CD14-positive monocyte (primary cell): Measurements from ENCODE around the gene BTBD19. TPM values are rescaled to one million over a fixed set of nuclear protein-coding genes. Genes with fewer than 3 reads are reported as not detected.

Experiments
- DNase-seq, 3 donors: peaks; one replicate each; pipeline ENCODE4 v3.0.0-alpha.2; 2011 to 2022
- H2AFZ ChIP-seq: 2 replicates; pipeline ENCODE4 v1.6.0; 2012; ENCODE audit warnings: mild to moderate bottlenecking, low read depth, low read length, inconsistent platforms; ENCODE audit not compliant: insufficient read depth, poor library complexity, severe bottlenecking
- H3K27ac ChIP-seq, 2 donors: 1 replicate in 1 of 2; 2 replicates in 1 of 2; pipeline ENCODE4 v1.5.1; 2012 to 2013; ENCODE audit warnings: low read length in 2 of 2, control low read depth in 1 of 2, inconsistent platforms in 1 of 2, low read depth in 1 of 2, mild to moderate bottlenecking in 1 of 2
- H3K27me3 ChIP-seq, 2 donors: one replicate each; pipeline versions ENCODE4 v1.6.0 to v1.6.1; 2011 to 2013; ENCODE audit warnings: low read length in 2 of 2; ENCODE audit not compliant: control insufficient read depth in 2 of 2, insufficient read depth in 2 of 2
- H3K36me3 ChIP-seq, 2 donors: replicated peaks in 1 of 2; 1 replicate in 1 of 2; 2 replicates in 1 of 2; pipeline versions ENCODE4 v1.5.1 to v1.6.1; 2012 to 2013; ENCODE audit warnings: low read length in 2 of 2, control low read depth in 1 of 2, inconsistent platforms in 1 of 2, mild to moderate bottlenecking in 1 of 2; ENCODE audit not compliant: insufficient read depth in 2 of 2, control insufficient read depth in 1 of 2
- H3K4me1 ChIP-seq, 2 donors: 1 replicate in 1 of 2; 2 replicates in 1 of 2; pipeline versions ENCODE4 v1.5.1 to v1.6.1; 2012 to 2013; ENCODE audit warnings: low read length in 2 of 2, control low read depth in 1 of 2, inconsistent platforms in 1 of 2, mild to moderate bottlenecking in 1 of 2, moderate library complexity in 1 of 2; ENCODE audit not compliant: insufficient read depth in 2 of 2, control insufficient read depth in 1 of 2
- H3K4me2 ChIP-seq: replicated peaks from 2 replicates; pipeline ENCODE3; 2012; ENCODE audit warnings: low read length, moderate library complexity, mild to moderate bottlenecking; ENCODE audit not compliant: poor library complexity, severe bottlenecking; ENCODE audit errors: extremely low read depth
- H3K4me3 ChIP-seq, 3 experiments: fragments of 200-600 bp in 1 of 3; sonication (generic) in 1 of 3; replicated peaks in 1 of 3; 1 replicate in 2 of 3; 2 replicates in 1 of 3; pipeline ENCODE4 v1.5.1; 2011 to 2013; ENCODE audit warnings: low read length in 3 of 3, mild to moderate bottlenecking in 3 of 3, control low read depth in 2 of 3, low read depth in 2 of 3, inconsistent platforms in 1 of 3, moderate library complexity in 1 of 3
- H3K79me2 ChIP-seq: 2 replicates; pipeline ENCODE4 v1.6.0; 2012; ENCODE audit warnings: mild to moderate bottlenecking, control low read depth, inconsistent platforms, low read length, moderate library complexity; ENCODE audit not compliant: insufficient read depth
- H3K9ac ChIP-seq: 2 replicates; pipeline ENCODE4 v1.6.0; 2017; ENCODE audit warnings: low read length, mild to moderate bottlenecking; ENCODE audit not compliant: insufficient read depth, poor library complexity, severe bottlenecking
- H3K9me3 ChIP-seq, 2 donors: replicated peaks in 1 of 2; 1 replicate in 1 of 2; 2 replicates in 1 of 2; pipeline versions ENCODE4 v1.5.1 to v1.6.1; 2012 to 2013; ENCODE audit warnings: low read length in 2 of 2, control low read depth in 1 of 2; ENCODE audit not compliant: control insufficient read depth in 1 of 2, insufficient read depth in 1 of 2
- H4K20me1 ChIP-seq: 2 replicates; pipeline ENCODE4 v1.6.0; 2012; ENCODE audit warnings: mild to moderate bottlenecking, low read length, control low read depth, moderate library complexity; ENCODE audit not compliant: insufficient read depth
- H3K27ac Mint-ChIP-seq, 7 donors: one replicate each; pipeline ENCODE4 v1.8.0; 2020; ENCODE audit warnings: mild to moderate bottlenecking in 7 of 7, mixed read lengths in 7 of 7, moderate library complexity in 6 of 7, inconsistent platforms in 2 of 7
- H3K27me3 Mint-ChIP-seq, 3 donors: one replicate each; pipeline ENCODE4 v1.8.0; 2021 to 2022; ENCODE audit warnings: low read depth in 3 of 3, mild to moderate bottlenecking in 3 of 3, mixed read lengths in 3 of 3, moderate library complexity in 3 of 3, inconsistent platforms in 1 of 3
- H3K36me3 Mint-ChIP-seq, 2 donors: one replicate each; pipeline ENCODE4 v1.8.0; 2020; ENCODE audit warnings: mixed read lengths in 2 of 2, inconsistent platforms in 1 of 2, mild to moderate bottlenecking in 1 of 2
- H3K4me1 Mint-ChIP-seq: one replicate; pipeline ENCODE4 v1.8.0; 2020; ENCODE audit warnings: mild to moderate bottlenecking, mixed read lengths
- H3K4me3 Mint-ChIP-seq, 2 donors: one replicate each; pipeline ENCODE4 v1.8.0; 2020; ENCODE audit warnings: mild to moderate bottlenecking in 2 of 2, mixed read lengths in 2 of 2, moderate library complexity in 1 of 2
- H3K9me3 Mint-ChIP-seq, 7 donors: one replicate each; pipeline ENCODE4 v1.8.0; 2020 to 2022; ENCODE audit warnings: mixed read lengths in 7 of 7, mild to moderate bottlenecking in 6 of 7, moderate library complexity in 6 of 7, inconsistent platforms in 2 of 7
- WGBS: methylation state at CpG from one replicate; pipeline ENCODE4 v1.1.5; 2013; ENCODE audit warnings: missing lambda C conversion rate; ENCODE audit not compliant: insufficient coverage; 5-methylcytosine and 5-hydroxymethylcytosine counted together
- intact Hi-C, 2 donors: fragments of 100-400 bp; cut with micrococcal nuclease; formaldehyde crosslinking; loops; one replicate each; pipeline versions ENCODE4 v1.15.0 to v1.15.1; 2023
- polyA plus RNA-seq, 3 donors: library from polyadenylated mRNA; depleted of rRNA in 1 of 3; unstranded in 2 of 3; stranded (reverse) in 1 of 3; fragments of 300-500 nt in 2 of 3; fragments of >200 nt in 1 of 3; fragmentation: Illumina TruSeq in 2 of 3; gene quantifications; 1 replicate in 2 of 3; 2 replicates in 1 of 3; pipeline ENCODE4 v1.2.3, GENCODE V29; 2012 to 2021
- TF ChIP-seq, protein P1 (sequence below): fragments of 200-600 bp; IDR thresholded peaks from one replicate; pipeline ENCODE4 v1.8.0; 2022; ENCODE audit warnings: antibody characterized with exemption, mild to moderate bottlenecking

The BTBD19 gene
- polyA plus RNA-seq, 3 donors: 0.10 to 6.3 (median 0.73) TPM

DNA sequence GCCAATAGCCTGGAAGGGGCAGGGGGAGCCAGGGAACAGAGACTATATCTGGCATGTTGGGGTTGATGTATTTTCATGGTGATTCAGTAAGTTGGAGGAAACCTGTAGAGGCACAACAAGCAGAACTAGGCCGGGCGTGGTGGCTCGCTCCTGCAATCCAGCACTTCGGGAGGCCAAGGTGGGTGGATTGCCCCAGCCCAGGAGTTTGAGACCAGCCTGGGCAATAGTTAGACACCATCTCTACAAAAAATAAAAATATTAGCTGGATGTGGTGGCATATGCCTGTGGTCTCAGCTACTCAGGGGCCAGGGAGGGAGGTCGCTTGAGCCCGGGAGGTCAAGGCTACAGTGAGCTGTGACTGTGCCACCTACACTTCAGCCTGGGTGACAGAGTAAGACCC lies 44.9 kb downstream of the BTBD19 start:
- H3K4me3 ChIP-seq: no peak overlapping the region
- Mint-ChIP-seq H3K27ac (peak overlapping the region in 1 of 7 donors; percentile 26), H3K4me1 (peaks cover 8% of the 10 kb centered on the region), H3K27me3 (peaks cover 0 to 2% (median 0%) of the 10 kb centered on the region in 3 donors), H3K36me3 (peaks cover 45 to 52% of the 10 kb centered on the region in 2 donors), H3K4me3 (no peak overlapping the region), H3K9me3 (peaks cover 0 to 5% (median 0%) of the 10 kb centered on the region in 7 donors)
- DNase-seq: no peak
- no peaks in the 10 kb centered on the region for H4K20me1 ChIP-seq
- 97% methylated on average over 3 of the region's 6 CpGs for WGBS
- no peaks in the 10 kb centered on the region for H3K79me2 ChIP-seq
- no peak overlapping the region for H3K27ac ChIP-seq
- H3K4me2 ChIP-seq: no peak overlapping the region
- TF ChIP-seq, protein P1, sequence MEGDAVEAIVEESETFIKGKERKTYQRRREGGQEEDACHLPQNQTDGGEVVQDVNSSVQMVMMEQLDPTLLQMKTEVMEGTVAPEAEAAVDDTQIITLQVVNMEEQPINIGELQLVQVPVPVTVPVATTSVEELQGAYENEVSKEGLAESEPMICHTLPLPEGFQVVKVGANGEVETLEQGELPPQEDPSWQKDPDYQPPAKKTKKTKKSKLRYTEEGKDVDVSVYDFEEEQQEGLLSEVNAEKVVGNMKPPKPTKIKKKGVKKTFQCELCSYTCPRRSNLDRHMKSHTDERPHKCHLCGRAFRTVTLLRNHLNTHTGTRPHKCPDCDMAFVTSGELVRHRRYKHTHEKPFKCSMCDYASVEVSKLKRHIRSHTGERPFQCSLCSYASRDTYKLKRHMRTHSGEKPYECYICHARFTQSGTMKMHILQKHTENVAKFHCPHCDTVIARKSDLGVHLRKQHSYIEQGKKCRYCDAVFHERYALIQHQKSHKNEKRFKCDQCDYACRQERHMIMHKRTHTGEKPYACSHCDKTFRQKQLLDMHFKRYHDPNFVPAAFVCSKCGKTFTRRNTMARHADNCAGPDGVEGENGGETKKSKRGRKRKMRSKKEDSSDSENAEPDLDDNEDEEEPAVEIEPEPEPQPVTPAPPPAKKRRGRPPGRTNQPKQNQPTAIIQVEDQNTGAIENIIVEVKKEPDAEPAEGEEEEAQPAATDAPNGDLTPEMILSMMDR: no peak
- no peaks in the 10 kb centered on the region for H3K27me3 ChIP-seq
- no peaks in the 10 kb centered on the region for H3K9me3 ChIP-seq
- no peaks in the 10 kb centered on the region for H3K4me1 ChIP-seq
- no peak overlapping the region for H2AFZ ChIP-seq
- peaks cover 0 to 19% of the 10 kb centered on the region in 2 donors for H3K36me3 ChIP-seq
- intact Hi-C loops: no loop called here
- H3K9ac ChIP-seq: no peak overlapping the region

DNA sequence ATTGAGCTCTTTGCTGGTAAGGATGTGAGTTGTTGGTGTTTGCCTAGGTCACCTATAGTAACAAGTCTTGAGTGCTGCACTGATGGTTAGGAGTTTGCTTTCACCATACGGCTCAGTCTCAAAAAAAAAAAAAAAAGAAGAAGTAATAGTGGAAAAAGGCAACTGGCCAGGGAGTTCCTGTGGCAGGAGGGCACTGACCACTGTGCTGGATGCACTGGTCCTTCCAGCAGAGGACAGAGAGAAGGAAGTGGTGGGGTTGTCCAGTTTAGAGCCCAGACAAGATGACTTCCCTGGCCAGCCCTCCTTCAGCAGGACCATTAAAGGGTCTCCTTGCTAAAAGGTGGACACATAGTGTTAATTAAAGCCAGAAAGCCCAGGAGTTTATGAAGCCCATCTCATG lies 46.6 kb downstream of the BTBD19 start:
- peaks cover under 1 to 1% of the 10 kb centered on the region in 2 donors for H3K4me1 ChIP-seq
- intact Hi-C loops: no loop called here
- Mint-ChIP-seq H3K27me3 (no peaks in the 10 kb centered on the region), H3K27ac (no peak overlapping the region), H3K36me3 (peaks cover 42 to 45% of the 10 kb centered on the region in 2 donors), H3K9me3 (peaks cover 0 to 5% (median 0%) of the 10 kb centered on the region in 7 donors), H3K4me1 (peaks cover 10% of the 10 kb centered on the region), H3K4me3 (no peak overlapping the region)
- H3K79me2 ChIP-seq: no peaks in the 10 kb centered on the region
- no peak overlapping the region for H3K4me3 ChIP-seq
- H4K20me1 ChIP-seq: no peaks in the 10 kb centered on the region
- no peaks in the 10 kb centered on the region for H3K9me3 ChIP-seq
- TF ChIP-seq, protein P1: no peak
- H3K9ac ChIP-seq: no peak overlapping the region
- H3K27me3 ChIP-seq: no peaks in the 10 kb centered on the region
- H2AFZ ChIP-seq: no peak overlapping the region
- H3K36me3 ChIP-seq: peaks cover 0 to 15% of the 10 kb centered on the region in 2 donors
- H3K4me2 ChIP-seq: no peak overlapping the region
- DNase-seq: no peak
- WGBS: 29% methylated on average over 1 of the region's 1 CpG
- no peak overlapping the region for H3K27ac ChIP-seq
